ENCODE results near the gene BTG2.

DNA sequence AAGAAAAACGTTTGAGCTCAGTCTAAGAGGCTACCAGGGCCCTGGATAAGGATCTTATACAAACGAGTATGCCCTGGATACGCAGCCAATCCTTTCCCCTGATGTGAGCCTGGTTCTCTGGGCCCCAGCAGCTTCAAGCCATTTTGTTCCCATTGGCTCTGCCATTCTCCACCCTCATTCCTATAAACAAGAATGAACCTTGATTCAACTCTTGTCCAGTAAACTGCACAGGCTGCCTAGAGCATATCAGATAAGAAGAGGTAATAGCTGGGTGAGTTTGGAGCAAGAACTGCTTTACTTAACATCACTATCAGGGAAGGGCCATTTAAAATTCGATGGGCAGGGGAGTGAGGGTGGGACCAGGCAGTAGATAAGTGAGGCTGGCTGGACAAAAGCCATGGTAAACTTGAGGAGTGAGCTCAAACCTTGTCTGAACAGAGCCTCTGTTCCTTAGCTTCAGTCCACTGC, 11.3 kb downstream of the BTG2 start:
- TF ChIP-seq, protein P1, sequence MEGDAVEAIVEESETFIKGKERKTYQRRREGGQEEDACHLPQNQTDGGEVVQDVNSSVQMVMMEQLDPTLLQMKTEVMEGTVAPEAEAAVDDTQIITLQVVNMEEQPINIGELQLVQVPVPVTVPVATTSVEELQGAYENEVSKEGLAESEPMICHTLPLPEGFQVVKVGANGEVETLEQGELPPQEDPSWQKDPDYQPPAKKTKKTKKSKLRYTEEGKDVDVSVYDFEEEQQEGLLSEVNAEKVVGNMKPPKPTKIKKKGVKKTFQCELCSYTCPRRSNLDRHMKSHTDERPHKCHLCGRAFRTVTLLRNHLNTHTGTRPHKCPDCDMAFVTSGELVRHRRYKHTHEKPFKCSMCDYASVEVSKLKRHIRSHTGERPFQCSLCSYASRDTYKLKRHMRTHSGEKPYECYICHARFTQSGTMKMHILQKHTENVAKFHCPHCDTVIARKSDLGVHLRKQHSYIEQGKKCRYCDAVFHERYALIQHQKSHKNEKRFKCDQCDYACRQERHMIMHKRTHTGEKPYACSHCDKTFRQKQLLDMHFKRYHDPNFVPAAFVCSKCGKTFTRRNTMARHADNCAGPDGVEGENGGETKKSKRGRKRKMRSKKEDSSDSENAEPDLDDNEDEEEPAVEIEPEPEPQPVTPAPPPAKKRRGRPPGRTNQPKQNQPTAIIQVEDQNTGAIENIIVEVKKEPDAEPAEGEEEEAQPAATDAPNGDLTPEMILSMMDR (IDR thresholded peaks at IDR 0.05; ENCODE audit: insufficient read depth, low read length, poor library complexity, severe bottlenecking): no peak
- no peak for TF ChIP-seq EZH2phosphoT487 (conservative IDR thresholded peaks at IDR 0.05; ENCODE audit: low read length)
